ENCODE results near the gene FAM168A. TPM values are rescaled to one million over a fixed set of nuclear protein-coding genes. Genes with fewer than 3 reads are reported as not detected.

FAM168A gene
- total RNA-seq, 4 donors from 2014 or later, result 31.1 to 50.8 (median 41.1) TPM

DNA sequence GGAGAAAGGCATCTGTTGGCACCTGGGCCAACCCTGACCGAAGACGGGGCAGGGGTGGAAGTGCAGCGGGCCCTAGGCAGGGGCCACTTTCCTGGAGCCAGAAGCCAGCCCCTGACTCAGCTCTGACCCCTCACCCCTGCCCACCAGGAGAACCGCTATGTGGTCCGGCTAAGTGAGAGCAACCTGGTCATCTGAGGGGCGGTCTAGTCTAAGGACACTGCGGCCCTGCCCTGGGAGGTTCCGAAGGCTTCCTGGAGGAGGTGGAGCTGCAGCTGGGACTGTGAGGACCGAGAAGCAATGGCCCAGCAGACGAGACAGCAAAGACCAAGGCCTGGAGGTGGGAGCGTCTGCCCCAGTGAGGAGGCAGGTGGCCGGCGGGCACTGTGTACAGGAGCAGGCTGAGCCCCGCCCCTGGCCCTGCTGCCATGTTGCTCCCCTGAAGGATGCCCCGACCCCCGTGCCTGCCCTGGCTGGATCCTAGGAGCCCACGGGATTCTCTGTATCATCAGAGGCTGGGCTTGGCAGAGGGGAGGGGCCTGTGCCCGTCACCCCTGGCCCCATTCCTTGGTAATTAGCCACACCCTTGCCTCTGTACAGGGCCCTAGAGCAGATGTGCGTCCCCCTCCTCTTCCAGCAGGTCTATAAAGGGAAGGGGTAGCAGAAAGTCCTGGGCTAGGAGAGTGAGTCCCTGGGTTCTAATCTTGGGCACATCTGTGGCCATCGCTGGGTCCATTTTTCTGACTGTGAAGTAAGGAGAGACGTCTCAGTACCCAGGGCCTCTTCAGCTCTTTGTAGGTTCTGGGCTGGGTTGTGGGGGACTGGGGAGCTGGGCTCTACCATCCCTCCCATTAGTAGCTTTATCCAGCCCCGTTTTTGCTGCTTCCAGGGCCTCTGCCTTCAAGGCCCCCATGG, 202.4 kb downstream of the FAM168A start:
- no peaks in the 10 kb centered on the region for H3K9me3 ChIP-seq
- WGBS, result 80% methylated on average over 10 of the region's 22 CpGs
- no peaks in the 10 kb centered on the region for H3K27me3 ChIP-seq
- peaks cover 4 to 22% (median 10%) of the 10 kb centered on the region in 4 donors for H3K4me1 ChIP-seq
- no peak overlapping the region for H3K27ac ChIP-seq (replicated peaks in 1 of 4)
- TF ChIP-seq POLR2AphosphoS5 (IDR thresholded peaks at IDR 0.05) (no peak), POLR2A (IDR thresholded peaks at IDR 0.05; ENCODE audit: low read depth) (no peak)
- intact Hi-C loops (cut with DNase I), result loop anchor here (10.0 kb wide), 1 partner anchor 211 kb away; no protein-coding TSS in a partner anchor
- DNase-seq (ENCODE audit: extremely low spot score), result no peak
- H3K36me3 ChIP-seq, result peaks cover 0 to 4% (median 1%) of the 10 kb centered on the region in 4 donors
- no peak overlapping the region for H3K4me3 ChIP-seq

DNA sequence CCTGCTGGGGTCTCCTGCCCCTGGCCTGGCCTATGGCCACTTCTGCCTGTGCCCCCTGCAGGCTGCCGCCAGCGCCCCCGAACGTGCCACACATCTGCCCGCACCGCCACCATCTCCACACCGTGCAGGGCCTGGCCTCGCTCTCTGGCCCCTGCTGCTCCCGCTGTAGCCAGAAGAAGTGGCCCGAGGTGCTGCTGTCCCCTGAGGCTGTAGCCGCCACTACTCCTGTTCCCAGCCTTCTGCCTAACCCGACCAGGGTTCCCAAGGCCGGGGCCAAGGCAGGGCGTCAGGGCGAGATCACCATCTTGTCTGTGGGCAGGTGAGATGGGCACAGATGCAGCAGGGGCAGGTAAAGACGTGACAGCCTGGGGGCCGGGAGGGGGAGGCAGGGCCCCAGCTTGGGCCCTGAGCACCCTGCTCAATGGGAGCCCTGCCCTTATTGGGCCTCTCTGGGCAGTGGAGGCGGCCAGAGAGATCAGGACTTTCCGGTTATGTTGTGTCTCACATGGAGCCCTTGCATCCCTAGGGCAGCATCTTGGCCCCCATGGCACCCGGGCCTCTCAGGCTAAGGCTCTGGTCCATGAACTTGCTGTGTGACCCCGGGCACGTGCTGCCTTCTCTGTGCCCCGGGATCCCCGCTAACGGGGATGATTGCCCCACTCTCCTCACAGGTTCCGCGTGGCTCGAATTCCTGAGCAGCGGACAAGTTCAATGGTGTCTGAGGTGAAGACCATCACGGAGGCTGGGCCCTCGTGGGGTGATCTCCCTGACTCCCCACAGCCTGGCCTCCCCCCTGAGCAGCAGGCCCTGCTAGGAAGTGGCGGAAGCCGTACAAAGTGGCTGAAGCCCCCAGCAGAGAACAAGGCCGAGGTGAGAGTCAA, 203.3 kb downstream of the FAM168A start:
- Histone ChIP-seq H3K36me3 (peaks cover 0 to 4% (median 1%) of the 10 kb centered on the region in 4 donors), H3K4me3 (no peak overlapping the region), H3K27ac (replicated peaks in 1 of 4) (no peak overlapping the region), H3K9me3 (no peaks in the 10 kb centered on the region), H3K27me3 (no peaks in the 10 kb centered on the region), H3K4me1 (peaks cover 4 to 21% (median 10%) of the 10 kb centered on the region in 4 donors)
- WGBS, result 94% methylated on average over 25 of the region's 34 CpGs
- no peak for DNase-seq (ENCODE audit: extremely low spot score)
- TF ChIP-seq POLR2A (IDR thresholded peaks at IDR 0.05; ENCODE audit: low read depth) (no peak), POLR2AphosphoS5 (IDR thresholded peaks at IDR 0.05) (no peak), EP300 (IDR thresholded peaks at IDR 0.05) (no peak)
- TF ChIP-seq, protein P1, sequence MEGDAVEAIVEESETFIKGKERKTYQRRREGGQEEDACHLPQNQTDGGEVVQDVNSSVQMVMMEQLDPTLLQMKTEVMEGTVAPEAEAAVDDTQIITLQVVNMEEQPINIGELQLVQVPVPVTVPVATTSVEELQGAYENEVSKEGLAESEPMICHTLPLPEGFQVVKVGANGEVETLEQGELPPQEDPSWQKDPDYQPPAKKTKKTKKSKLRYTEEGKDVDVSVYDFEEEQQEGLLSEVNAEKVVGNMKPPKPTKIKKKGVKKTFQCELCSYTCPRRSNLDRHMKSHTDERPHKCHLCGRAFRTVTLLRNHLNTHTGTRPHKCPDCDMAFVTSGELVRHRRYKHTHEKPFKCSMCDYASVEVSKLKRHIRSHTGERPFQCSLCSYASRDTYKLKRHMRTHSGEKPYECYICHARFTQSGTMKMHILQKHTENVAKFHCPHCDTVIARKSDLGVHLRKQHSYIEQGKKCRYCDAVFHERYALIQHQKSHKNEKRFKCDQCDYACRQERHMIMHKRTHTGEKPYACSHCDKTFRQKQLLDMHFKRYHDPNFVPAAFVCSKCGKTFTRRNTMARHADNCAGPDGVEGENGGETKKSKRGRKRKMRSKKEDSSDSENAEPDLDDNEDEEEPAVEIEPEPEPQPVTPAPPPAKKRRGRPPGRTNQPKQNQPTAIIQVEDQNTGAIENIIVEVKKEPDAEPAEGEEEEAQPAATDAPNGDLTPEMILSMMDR (IDR thresholded peaks at IDR 0.05), result no peak
- intact Hi-C loops (cut with DNase I), result loop anchor here (5.0 to 10.0 kb wide), 2 partner anchors 97 to 210 kb away; no protein-coding TSS in a partner anchor

DNA sequence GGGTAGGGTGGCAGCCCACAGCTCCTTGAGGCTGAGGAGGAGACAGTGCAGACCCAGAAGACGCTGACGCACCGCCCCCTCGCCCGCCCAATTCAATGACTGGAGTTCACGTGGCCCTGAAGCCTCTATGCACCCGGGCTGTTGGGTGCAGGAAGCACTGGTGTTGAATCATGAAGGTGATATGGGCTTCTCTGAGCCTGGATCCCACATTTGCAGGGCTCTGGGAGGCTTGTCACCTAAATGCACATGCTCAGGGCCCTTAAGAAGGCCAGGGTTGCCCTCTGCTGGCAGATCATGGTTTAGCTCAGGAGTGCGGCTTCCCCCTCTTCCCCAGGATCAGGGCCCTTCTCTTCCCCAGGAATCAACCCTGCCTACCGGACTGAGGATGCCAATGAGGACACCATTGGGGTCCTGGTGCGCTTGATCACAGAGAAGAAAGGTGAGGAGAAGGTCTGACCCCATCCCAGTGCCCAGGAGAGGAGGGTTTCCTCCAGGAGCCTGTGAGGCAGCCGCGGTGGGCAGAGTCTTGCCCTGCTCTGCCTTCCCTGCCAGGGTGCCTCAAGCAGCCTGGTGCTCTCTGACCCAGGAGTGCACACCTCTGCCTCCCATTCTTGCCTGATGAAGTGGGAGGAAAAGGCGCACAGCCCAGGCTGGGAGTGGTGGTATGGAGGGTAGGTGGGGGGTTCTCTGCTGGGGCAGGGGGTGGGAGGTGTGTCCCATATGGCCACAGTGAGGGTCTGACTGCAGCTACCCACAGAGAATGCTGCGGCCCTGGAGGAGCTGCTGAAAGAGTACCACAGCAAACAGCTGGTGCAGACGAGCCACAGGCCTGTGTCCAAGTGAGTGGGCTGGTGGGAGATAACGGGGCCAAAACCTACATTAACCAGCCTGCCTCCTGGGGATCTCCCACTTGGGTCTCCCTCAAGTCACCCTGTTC, 204.2 kb downstream of the FAM168A start:
- Histone ChIP-seq H3K27ac (replicated peaks in 1 of 4) (no peak overlapping the region), H3K9me3 (no peaks in the 10 kb centered on the region), H3K4me1 (peaks cover 8 to 19% (median 10%) of the 10 kb centered on the region in 4 donors), H3K27me3 (no peaks in the 10 kb centered on the region), H3K36me3 (peaks cover 0 to 4% (median 1%) of the 10 kb centered on the region in 4 donors), H3K4me3 (no peak overlapping the region)
- WGBS, result 63% methylated on average over 10 of the region's 16 CpGs
- no peak for DNase-seq (ENCODE audit: extremely low spot score)
- TF ChIP-seq POLR2A (IDR thresholded peaks at IDR 0.05; ENCODE audit: low read depth), result no peak
- TF ChIP-seq, protein P1 (IDR thresholded peaks at IDR 0.05), result peak; percentile 67 to 83 (median 83)
- intact Hi-C loops (cut with DNase I), result loop anchor here (2.0 to 10.0 kb wide), 3 partner anchors 43 to 209 kb away; no protein-coding TSS in a partner anchor

DNA sequence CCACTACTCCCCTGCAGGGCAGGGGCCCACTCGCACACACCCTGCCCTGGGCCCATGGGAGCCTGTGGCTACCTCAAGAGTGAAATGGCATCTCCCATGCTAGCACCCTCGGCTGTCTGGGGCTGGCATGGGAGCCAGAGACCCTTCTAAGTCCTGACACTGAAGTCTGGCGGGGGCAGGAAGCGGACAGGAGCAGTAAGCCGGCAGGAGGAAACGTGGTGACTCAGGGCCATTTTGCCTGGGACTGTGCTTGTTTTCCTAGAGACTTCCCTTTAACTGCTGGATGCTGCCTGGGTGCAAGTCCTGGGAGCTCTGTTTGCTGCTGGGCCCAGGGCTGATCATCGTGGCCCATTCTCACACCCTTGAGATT, 204.9 kb downstream of the FAM168A start:
- intact Hi-C loops (cut with DNase I), result loop anchor here (2.0 to 10.0 kb wide), 3 partner anchors 42 to 208 kb away; no protein-coding TSS in a partner anchor
- no peak for DNase-seq (ENCODE audit: extremely low spot score)
- H3K9me3 ChIP-seq, result no peaks in the 10 kb centered on the region
- peaks cover 0 to 4% (median 1%) of the 10 kb centered on the region in 4 donors for H3K36me3 ChIP-seq
- no peak overlapping the region for H3K4me3 ChIP-seq
- 89% methylated on average over 6 of the region's 7 CpGs for WGBS
- no peak overlapping the region for H3K27ac ChIP-seq (replicated peaks in 1 of 4)
- no peaks in the 10 kb centered on the region for H3K27me3 ChIP-seq
- H3K4me1 ChIP-seq, result peaks cover 12 to 21% (median 14%) of the 10 kb centered on the region in 4 donors
- TF ChIP-seq, protein P1 (IDR thresholded peaks at IDR 0.05), result no peak
- no peak for TF ChIP-seq POLR2AphosphoS5 (IDR thresholded peaks at IDR 0.05)

Data from esophagus muscularis mucosa (tissue), 4 donors.